Activated T-cell treated with anti-CD3 and anti-CD28 coated beads for 1 hour (primary cell): ENCODE results near the gene NSFL1C.
"Not testable (repeated sequence)": the region's sequence is repeated elsewhere in the genome, so short reads cannot be mapped to it uniquely, and the experiment has no call there.

ENCODE experiments used
- DNase-seq: peaks from one replicate; pipeline ENCODE4 v3.0.0-alpha.2; 2020; ENCODE audit warnings: low read depth

The NSFL1C gene

DNA sequence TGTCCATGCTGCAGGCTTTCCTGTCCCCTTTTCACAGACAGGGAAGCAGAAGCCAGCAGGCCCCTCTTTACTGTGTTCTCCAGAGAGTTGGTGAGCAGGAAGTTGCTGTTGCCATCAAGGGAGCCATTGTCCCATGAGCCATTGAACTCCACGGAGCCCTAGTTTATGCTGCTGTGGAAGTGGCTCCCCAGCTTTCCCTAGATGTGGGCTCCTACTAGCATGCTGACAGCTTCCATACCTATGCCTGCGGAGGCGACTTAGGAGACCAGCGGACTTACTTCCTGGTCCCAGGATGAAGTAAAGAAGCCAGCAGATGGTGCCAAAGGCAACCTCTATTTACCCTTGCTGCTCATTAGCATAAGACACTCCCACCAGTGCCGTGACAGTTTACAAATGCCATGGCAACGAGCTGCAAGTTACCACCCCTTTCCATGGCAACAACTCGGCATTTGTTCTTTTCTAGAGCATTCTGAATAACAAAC lies 43.0 kb downstream of the NSFL1C start:
- no peak for DNase-seq

DNA sequence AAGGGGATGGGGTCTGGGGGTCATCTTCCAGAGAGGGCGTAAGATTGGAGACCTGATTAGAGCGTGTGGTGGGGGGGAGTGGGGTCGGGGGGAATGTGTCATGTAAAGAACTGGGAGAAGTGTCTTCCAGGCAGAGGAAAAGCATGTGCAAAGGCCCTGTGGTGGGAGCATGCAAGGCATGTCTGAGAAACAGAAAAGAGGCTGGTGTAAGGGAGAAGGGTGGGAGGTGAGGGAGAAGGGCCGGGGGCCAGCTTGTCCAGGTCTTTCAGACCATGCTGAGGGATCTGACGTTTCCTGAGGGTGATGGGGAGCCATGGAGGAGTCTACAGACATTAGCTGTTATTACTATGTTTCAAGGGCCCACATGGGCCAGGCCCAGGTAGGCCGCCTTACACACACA lies 43.4 kb downstream of the NSFL1C start:
- DNase-seq, result no peak

DNA sequence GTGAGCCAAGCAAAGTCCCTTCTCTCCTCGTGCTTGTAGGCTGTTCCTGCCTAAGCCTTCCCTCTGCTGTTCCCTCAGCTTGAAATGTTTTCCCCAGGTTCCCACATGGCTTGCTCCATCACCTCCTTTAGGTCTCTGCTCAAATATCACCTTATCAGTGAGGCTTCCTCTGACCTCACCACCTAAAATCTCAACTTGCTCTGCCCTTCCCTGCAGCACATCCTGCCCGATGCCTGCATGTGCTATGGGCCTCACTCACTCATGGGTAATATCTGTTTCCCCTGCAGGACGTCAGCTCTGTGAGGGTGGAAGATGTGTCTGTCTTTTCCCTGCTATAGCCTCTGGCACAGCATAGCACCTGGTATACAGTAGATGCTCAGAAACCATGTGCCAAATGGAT lies 43.9 kb downstream of the NSFL1C start:
- DNase-seq, result no peak

DNA sequence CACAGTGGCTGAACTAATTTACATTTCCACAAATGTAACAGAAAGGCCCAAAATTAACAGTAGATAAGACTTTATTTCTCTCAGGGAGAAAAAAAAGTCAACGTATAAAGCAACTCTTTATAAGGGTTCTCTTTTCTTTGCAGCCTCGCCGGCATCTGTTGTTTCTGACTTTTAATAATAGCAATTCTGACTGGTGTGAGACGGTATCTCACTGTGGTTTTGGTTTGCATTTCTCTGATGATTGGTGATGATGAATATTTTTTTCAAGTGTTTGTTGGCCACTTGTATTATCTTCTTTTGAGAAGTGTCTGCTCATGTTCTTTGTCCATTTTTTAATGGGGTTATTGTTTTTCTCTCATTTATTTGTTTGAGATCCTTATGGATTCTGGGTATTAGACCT lies 46.6 kb downstream of the NSFL1C start:
- DNase-seq, result no peak

GRCh38 chr20:1418350-1418749 lies 48.3 kb downstream of the NSFL1C start:
- no peak for DNase-seq

- no peak for DNase-seq
Measured at GRCh38 chr20:1417790-1418189, 48.9 kb downstream of the NSFL1C start.

- DNase-seq, result no peak
Measured at GRCh38 chr20:1417273-1417672, 49.4 kb downstream of the NSFL1C start.

DNA sequence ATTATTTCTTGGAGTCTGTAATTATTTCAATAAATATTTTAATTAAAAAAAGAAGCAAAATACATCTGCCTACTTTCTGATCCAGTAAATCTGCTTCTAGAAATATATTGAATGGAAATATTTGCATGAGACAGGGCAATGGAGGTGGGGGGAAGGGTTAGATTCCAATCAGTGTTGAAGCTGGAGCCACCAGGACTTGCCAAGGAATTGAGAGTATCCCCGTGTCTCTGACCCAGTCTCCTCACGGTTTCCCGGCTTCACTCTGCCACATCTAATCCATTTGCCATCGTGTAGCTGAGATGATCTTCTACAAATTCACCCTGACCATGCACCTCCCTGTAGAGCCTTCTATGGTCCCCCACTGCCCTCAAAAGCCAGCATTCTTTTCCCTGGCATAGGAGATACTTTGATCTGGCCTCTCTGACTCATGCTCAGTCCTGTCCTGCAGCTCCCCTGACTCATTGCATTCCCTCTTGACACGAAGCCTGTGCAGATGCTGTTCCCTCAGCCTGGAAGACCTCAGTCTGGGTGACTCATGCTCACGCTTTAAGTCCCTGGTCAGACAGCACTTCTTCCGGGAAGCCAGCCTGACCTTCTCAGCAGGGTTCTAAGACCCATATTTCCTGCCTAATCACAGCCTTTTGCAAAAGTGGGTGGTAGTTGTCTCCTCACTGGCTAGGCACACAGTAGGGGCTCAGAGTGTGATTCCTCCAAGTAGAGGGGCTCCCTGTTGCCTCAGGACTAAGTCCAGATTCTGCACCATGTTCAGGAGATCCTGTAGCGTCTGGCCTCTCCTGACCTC lies 50.8 kb downstream of the NSFL1C start:
- DNase-seq, result no peak

- no peak for DNase-seq
Measured at GRCh38 chr20:1414982-1415381, 51.7 kb downstream of the NSFL1C start.

- DNase-seq, result no peak
Measured at GRCh38 chr20:1405801-1406200, 60.8 kb downstream of the NSFL1C start.

- DNase-seq, result no peak
Measured at GRCh38 chr20:1403624-1404023, 63.0 kb downstream of the NSFL1C start.

- no peak for DNase-seq
Measured at GRCh38 chr20:1402149-1402548, 64.5 kb downstream of the NSFL1C start.

DNA sequence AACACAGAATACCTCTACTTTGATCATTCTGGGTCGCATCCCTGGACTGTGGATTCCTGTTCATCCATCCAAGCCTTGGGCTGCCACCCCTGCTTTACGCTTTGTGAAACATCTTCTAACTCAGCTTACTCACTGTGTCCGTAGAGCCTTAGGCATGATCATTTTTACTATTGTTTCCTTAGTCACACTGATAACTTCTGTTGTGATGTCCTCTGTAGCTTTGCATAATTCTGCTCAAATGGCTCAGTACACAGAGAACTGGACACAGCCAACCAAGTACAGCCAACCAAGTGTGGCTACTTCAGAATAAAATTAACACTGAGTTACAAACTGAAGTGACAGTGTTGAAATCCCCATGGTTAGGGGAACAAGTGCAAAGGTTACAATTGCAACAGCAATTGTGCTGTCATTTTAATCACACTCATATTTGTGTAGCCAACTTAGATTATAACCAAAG lies 65.2 kb downstream of the NSFL1C start:
- no peak for DNase-seq

- not testable (repeated sequence) for DNase-seq
Measured at GRCh38 chr20:1399678-1400366, 66.8 kb downstream of the NSFL1C start.

GRCh38 chr20:1398185-1398584 lies 68.5 kb downstream of the NSFL1C start:
- not testable (repeated sequence) for DNase-seq

DNA sequence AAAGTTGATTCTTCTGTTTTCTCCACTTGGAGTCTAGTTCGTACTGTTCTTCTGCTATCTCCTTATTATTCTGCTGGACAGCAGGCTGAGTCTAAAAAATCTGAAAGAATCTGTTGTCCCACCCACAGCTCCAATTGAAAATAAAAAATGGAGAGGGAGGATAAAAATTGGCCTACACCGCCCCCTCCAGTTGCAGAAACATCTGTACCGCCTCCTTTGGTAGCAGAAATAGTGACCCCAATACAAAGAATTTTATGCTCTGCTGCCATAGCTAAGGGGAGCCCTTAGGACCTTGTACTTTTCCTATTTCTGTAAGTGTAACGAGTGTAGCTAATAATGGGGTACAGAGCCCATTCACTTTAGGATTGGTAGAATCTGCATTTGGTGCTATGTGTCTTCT lies 68.9 kb downstream of the NSFL1C start:
- no peak for DNase-seq

- DNase-seq, result no peak
Measured at GRCh38 chr20:1396702-1397101, 69.9 kb downstream of the NSFL1C start.

DNA sequence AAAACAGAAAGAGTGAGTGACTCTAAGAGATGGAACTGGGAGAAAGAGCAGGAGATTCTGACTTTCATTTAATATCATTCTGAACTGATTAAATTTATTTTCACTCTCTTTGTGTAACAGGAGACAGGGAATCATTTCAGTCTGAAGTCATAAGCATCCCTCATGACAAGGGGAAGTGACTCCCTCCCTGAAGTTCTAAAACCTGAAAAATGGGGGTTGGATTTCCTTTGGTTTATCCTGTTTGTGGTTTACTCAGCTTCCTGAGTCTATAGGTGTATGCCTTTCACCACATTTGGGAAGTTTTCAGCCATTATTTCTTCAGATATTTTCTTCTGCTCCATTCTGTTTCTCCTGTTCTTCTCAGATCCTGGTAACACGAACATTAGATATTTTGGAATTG lies 70.4 kb downstream of the NSFL1C start:
- DNase-seq, result no peak

GRCh38 chr20:1394686-1395085 lies 72.0 kb downstream of the NSFL1C start:
- DNase-seq, result no peak

- DNase-seq, result no peak
Measured at GRCh38 chr20:1393507-1393882, 73.2 kb downstream of the NSFL1C start.

- peak; percentile 85 for DNase-seq
Measured at GRCh38 chr20:1392693-1393506, 73.7 kb downstream of the NSFL1C start, which contains the start of gene FKBP1A. TSS of gene FKBP1A (minus strand) at chr20:1393054. CDS start at chr20:1392998, 56 bp downstream.

DNA sequence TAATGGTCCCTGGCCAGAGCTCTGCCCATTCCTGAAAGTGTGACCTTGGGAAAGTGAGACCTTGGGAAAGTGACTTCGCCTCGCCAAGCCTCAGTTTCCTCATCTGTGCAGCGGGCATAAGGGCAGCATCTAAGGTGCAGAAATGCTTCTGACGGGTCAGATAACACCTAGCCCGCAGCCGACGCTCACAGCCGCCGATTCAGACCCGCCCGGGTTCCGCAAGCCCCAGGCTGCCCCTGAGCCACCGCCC lies 74.3 kb downstream of the NSFL1C start:
- no peak for DNase-seq
